Liver (tissue), 3 donors: ENCODE data around the gene KIF2C.

Experiments used
- EGR1 ChIP-seq, 2 donors: IDR thresholded peaks; 2 replicates each; pipeline ENCODE4 v1.6.1; 2016 to 2018; ENCODE audit warnings: antibody characterized with exemption in 2 of 2, low read depth in 2 of 2
- HNF4G ChIP-seq: IDR thresholded peaks from 2 replicates; pipeline ENCODE4 v1.6.1; 2016; ENCODE audit warnings: antibody characterized with exemption
- JUND ChIP-seq, 2 donors: IDR thresholded peaks; 2 replicates each; pipeline ENCODE4 v1.6.1; 2016; ENCODE audit warnings: antibody characterized with exemption in 2 of 2
- NR2F2 ChIP-seq: IDR thresholded peaks from 2 replicates; pipeline ENCODE4 v1.6.1; 2016; ENCODE audit warnings: antibody characterized with exemption
- RAD21 ChIP-seq, 2 donors: IDR thresholded peaks; 2 replicates each; pipeline ENCODE4 v1.6.1; 2016; ENCODE audit warnings: antibody characterized with exemption in 2 of 2, mild to moderate bottlenecking in 2 of 2
- RXRA ChIP-seq, 2 donors: IDR thresholded peaks; 2 replicates each; pipeline ENCODE4 v1.6.1; 2017 to 2018; ENCODE audit warnings: antibody characterized with exemption in 2 of 2, mild to moderate bottlenecking in 1 of 2
- SP1 ChIP-seq: IDR thresholded peaks from 2 replicates; pipeline ENCODE4 v1.6.1; 2018; ENCODE audit warnings: antibody characterized with exemption, mild to moderate bottlenecking
- TAF1 ChIP-seq: conservative IDR thresholded peaks from 2 replicates; pipeline ENCODE4 v1.6.1; 2016; ENCODE audit warnings: antibody characterized with exemption, mild to moderate bottlenecking
- YY1 ChIP-seq: IDR thresholded peaks from 2 replicates; pipeline ENCODE4 v1.6.1; 2016; ENCODE audit warnings: antibody characterized with exemption, mild to moderate bottlenecking
- TF ChIP-seq, protein P1 (sequence below): fragments of 150-350 bp; IDR thresholded peaks from 2 replicates; pipeline ENCODE4 v1.5.1; 2017; ENCODE audit warnings: improper control_type of control experiment, low read depth, low read length; ENCODE audit not compliant: missing input control
- TF ChIP-seq, protein P2 (sequence below): IDR thresholded peaks from 2 replicates; pipeline ENCODE4 v1.6.1; 2016; ENCODE audit warnings: antibody characterized with exemption
- TF ChIP-seq, protein P3 (sequence below): IDR thresholded peaks from 2 replicates; pipeline ENCODE4 v1.6.1; 2016; ENCODE audit warnings: antibody characterized with exemption
- TF ChIP-seq, protein P4 (sequence below): IDR thresholded peaks from 2 replicates; pipeline ENCODE4 v1.6.1; 2016; ENCODE audit warnings: antibody characterized with exemption, mild to moderate bottlenecking
- TF ChIP-seq, protein P5 (sequence below): IDR thresholded peaks from 2 replicates; pipeline ENCODE4 v1.6.1; 2016; ENCODE audit warnings: antibody characterized with exemption
- donor health status: healthy.
- donor health status: healthy.

DNA sequence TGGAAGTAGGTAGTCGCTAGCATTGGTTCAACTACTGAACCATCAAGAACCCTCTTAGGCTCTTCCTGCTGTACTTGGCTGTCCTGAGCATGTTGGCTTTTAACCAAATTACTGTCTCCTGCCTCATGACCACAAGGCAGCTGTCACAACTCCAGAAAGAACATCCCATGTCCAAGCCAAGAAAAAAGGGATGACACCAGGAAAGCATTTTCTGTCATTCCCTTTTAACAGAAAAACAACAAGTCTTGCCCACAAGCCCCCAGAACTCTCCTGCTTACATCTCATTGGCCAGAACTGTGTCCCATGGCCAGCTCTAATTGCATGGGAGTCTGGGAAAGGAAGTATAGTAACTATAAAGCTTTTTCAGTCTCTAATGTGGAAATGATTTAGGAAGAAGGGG lies 6.3 kb upstream of the KIF2C start:
- TF ChIP-seq, protein P1, sequence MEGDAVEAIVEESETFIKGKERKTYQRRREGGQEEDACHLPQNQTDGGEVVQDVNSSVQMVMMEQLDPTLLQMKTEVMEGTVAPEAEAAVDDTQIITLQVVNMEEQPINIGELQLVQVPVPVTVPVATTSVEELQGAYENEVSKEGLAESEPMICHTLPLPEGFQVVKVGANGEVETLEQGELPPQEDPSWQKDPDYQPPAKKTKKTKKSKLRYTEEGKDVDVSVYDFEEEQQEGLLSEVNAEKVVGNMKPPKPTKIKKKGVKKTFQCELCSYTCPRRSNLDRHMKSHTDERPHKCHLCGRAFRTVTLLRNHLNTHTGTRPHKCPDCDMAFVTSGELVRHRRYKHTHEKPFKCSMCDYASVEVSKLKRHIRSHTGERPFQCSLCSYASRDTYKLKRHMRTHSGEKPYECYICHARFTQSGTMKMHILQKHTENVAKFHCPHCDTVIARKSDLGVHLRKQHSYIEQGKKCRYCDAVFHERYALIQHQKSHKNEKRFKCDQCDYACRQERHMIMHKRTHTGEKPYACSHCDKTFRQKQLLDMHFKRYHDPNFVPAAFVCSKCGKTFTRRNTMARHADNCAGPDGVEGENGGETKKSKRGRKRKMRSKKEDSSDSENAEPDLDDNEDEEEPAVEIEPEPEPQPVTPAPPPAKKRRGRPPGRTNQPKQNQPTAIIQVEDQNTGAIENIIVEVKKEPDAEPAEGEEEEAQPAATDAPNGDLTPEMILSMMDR: no peak
- TF ChIP-seq RAD21 (IDR thresholded peaks at IDR 0.05) (no peak), RXRA (IDR thresholded peaks at IDR 0.05) (no peak), HNF4G (no peak), JUND (IDR thresholded peaks at IDR 0.05) (no peak), TAF1 (no peak), NR2F2 (no peak), YY1 (no peak), EGR1 (IDR thresholded peaks at IDR 0.05; ENCODE audit: low read depth in 2 of 2) (no peak), SP1 (no peak)
- TF ChIP-seq, protein P2, sequence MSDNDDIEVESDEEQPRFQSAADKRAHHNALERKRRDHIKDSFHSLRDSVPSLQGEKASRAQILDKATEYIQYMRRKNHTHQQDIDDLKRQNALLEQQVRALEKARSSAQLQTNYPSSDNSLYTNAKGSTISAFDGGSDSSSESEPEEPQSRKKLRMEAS: no peak
- TF ChIP-seq, protein P3, sequence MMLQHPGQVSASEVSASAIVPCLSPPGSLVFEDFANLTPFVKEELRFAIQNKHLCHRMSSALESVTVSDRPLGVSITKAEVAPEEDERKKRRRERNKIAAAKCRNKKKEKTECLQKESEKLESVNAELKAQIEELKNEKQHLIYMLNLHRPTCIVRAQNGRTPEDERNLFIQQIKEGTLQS: no peak
- TF ChIP-seq, protein P4, sequence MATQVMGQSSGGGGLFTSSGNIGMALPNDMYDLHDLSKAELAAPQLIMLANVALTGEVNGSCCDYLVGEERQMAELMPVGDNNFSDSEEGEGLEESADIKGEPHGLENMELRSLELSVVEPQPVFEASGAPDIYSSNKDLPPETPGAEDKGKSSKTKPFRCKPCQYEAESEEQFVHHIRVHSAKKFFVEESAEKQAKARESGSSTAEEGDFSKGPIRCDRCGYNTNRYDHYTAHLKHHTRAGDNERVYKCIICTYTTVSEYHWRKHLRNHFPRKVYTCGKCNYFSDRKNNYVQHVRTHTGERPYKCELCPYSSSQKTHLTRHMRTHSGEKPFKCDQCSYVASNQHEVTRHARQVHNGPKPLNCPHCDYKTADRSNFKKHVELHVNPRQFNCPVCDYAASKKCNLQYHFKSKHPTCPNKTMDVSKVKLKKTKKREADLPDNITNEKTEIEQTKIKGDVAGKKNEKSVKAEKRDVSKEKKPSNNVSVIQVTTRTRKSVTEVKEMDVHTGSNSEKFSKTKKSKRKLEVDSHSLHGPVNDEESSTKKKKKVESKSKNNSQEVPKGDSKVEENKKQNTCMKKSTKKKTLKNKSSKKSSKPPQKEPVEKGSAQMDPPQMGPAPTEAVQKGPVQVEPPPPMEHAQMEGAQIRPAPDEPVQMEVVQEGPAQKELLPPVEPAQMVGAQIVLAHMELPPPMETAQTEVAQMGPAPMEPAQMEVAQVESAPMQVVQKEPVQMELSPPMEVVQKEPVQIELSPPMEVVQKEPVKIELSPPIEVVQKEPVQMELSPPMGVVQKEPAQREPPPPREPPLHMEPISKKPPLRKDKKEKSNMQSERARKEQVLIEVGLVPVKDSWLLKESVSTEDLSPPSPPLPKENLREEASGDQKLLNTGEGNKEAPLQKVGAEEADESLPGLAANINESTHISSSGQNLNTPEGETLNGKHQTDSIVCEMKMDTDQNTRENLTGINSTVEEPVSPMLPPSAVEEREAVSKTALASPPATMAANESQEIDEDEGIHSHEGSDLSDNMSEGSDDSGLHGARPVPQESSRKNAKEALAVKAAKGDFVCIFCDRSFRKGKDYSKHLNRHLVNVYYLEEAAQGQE: no peak
- TF ChIP-seq, protein P5, sequence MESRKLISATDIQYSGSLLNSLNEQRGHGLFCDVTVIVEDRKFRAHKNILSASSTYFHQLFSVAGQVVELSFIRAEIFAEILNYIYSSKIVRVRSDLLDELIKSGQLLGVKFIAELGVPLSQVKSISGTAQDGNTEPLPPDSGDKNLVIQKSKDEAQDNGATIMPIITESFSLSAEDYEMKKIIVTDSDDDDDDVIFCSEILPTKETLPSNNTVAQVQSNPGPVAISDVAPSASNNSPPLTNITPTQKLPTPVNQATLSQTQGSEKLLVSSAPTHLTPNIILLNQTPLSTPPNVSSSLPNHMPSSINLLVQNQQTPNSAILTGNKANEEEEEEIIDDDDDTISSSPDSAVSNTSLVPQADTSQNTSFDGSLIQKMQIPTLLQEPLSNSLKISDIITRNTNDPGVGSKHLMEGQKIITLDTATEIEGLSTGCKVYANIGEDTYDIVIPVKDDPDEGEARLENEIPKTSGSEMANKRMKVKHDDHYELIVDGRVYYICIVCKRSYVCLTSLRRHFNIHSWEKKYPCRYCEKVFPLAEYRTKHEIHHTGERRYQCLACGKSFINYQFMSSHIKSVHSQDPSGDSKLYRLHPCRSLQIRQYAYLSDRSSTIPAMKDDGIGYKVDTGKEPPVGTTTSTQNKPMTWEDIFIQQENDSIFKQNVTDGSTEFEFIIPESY: no peak
